Hematopoietic multipotent progenitor cell (in vitro differentiated cells): Measurements from ENCODE around the gene DOCK1. TPM values are rescaled to one million over a fixed set of nuclear protein-coding genes. Genes with fewer than 3 reads are reported as not detected.

ENCODE experiments used
- DNase-seq, 3 donors: peaks; one replicate each; pipeline ENCODE4 v3.0.0-alpha.2; 2011 to 2015; ENCODE audit warnings: low read depth in 2 of 3, low spot score in 2 of 3
- total RNA-seq: library from RNA; depleted of rRNA; stranded (reverse); fragments of >200 nt; gene quantifications from one replicate; pipeline ENCODE4 v1.2.3, GENCODE V29; 2012

The DOCK1 gene
- total RNA-seq, 1 donor = 27.5 TPM

DNA sequence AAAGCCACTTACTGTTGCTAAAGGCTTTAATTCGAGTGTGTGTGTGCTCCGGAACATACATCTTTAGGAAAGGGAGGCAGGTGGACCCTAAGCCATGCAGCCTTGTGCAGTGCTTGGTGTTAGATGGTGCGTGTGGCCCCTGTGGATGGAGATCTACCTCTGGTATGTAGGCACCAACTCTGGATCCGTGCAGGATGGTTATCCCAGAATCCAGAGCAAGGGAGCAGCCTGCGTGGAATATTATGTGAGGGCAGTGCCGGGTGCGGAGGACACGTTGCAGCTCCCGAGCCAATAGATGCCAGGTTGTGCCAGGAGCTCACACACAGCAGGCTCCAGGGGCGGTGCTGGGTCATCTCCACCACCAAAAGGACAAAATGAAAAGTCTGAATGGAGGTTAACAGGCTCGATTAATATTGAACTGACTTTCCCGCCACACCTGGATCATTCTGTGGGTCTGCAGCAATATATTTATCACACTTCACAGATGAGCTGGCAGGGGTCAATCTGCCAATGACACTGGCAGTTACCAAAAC lies 500.9 kb downstream of the DOCK1 start:
- DNase-seq = no peak

DNA sequence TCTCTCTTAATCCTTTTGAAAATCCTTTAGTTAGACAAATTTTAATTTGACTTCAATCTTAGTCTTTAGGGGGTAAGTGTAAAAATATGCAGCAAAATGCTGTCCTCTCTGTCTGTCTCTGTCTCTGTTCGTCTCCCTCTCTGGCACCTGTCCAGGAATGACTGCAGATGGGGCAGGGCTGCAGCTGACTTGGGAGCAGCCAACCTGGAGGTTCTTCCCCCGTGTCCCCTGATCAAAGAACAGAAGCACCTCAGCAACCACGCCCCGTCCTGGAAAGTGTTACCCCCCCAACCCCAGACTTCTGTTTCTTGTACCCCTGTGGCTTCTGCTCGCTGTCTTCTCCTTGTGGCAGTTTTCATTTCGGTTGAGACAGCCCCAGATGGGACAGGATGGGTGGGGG lies 502.3 kb downstream of the DOCK1 start:
- DNase-seq = no peak

DNA sequence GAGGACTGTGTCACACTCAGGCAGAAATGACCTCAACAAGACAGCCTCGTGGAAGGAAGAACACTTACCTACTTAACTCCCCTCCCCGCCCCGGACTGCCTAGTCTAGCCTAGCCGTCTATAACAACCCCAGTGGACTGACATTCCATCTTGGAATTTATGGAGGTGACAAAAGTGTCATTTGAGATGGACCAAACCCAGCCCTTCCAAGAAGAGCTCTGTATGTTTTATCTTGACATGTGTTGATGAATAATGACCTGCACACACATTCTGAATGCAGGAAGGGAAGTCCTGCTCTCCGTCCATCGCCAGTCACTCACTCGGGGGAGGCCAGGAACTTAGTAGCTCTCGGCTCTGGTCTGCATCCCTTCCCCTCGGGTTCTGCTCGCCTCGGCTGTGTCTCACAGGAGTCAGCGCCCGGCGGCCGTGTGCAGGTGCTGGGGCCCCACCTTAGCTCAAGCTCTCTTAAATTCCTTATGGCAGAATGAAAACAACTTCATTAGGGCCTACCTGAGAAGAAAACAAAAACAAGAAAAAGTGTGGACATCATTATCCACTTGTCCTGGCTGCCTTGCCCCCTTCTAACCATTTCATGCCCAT lies 503.0 kb downstream of the DOCK1 start:
- no peak for DNase-seq

DNA sequence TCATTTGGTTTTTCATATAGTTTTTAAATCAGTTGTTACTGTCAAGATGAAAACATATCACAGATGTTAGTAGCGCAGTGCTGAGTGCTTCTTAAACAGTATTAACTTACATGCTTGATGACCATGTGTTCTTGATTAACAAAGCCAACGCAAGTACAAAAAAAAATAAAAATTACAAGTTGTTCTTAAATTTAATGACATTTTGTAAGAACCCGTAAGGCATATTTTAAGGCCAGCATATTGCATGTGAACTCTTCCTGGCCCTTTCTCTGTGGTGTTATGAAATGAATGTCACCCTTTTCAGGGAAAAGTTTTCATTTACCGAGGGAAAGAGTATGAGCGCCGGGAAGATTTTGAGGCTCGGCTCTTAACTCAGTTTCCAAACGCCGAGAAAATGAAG lies 503.5 kb downstream of the DOCK1 start:
- no peak for DNase-seq

DNA sequence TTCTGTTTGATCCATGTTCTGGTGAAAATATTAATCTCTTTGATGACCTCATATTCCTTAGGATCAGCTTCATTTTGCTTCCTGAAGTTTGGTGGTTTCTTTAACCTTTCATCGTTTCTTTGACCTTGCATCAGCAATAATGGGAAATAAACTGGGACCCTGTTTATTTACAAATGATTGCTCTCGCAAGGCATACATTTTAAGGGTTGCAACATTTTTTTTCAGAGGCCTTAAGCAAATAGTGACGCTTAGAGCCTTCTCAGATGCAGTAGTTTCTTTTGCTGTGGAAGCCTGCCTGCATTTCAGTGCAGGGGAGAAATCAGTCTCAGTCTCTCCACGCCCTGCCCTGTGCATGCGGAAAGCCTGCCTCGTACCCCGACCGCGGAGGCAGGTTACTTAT lies 504.8 kb downstream of the DOCK1 start:
- no peak for DNase-seq

DNA sequence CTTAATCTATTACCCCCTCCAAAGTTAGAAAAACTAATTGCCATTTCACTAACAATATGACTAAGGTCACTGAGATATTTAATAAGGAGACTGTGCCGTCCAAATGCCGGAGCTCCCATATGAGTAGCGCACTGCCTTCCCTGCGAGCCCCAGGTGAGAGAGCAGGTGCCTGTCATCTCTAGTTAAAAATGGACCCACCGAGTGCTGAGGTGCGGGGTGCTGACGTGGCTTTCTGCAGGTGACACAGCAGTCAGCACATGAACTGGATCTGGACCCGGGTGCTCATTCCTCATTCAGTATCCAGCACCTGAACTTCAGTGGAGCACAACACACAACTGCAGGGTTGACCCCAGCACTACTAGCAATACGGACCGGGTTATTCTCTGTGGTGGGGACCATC lies 505.8 kb downstream of the DOCK1 start:
- DNase-seq = no peak

DNA sequence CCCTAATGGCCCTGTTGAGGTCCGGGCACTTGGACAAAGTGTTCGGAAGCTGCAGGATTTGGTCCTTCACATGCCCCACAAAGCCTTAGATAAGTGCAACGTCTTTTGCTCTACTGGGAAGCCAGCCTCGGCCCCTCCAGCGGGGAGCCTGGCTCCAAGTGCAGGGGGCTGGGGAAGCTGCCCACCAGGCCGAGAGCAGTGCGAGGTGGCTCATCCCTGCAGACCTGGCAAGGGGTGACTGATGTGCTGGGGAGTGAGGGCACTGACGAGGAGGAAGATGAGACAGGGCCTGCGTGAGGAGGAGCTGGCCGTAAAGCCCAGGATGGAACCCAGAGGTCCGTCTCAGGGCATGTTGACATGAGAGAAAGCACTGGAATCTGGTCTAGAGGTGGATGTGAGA lies 508.1 kb downstream of the DOCK1 start:
- DNase-seq = no peak

DNA sequence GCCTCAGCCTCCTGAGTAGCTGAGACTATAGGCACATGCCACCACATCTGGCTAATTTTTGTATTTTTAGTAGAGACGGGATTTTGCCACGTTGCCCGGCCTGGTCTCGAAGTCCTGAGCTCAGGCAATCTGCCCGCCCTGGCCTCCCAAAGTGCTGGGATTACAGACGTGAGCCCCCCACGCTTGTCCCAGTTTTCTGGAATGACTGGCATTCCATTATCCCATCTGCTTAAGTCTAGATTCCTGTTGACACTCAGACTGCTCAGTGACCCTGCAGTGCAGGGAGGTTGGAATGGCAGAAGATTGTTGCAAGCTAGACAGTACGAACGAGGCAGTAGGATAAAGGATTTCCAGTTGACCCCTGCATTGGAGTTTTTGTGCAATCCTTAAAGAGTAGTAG lies 508.8 kb downstream of the DOCK1 start:
- DNase-seq = no peak

DNA sequence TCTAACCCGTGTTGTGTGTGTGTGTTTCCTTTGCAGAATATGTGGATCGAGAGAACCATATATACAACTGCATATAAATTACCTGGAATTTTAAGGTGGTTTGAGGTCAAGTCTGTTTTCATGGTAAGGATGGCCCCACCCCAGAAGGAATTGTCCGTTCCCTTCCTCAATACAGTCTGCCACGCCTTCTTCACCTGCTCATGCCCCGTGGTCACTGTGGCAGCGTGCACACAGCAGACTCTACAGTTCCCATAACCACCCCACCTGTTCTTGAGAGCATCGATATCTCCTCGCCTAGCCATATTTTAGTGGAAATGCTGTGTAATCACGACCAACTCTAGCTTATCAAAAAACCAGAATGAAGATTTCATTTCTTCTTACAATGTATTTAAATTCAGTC lies 509.9 kb downstream of the DOCK1 start:
- DNase-seq = no peak

DNA sequence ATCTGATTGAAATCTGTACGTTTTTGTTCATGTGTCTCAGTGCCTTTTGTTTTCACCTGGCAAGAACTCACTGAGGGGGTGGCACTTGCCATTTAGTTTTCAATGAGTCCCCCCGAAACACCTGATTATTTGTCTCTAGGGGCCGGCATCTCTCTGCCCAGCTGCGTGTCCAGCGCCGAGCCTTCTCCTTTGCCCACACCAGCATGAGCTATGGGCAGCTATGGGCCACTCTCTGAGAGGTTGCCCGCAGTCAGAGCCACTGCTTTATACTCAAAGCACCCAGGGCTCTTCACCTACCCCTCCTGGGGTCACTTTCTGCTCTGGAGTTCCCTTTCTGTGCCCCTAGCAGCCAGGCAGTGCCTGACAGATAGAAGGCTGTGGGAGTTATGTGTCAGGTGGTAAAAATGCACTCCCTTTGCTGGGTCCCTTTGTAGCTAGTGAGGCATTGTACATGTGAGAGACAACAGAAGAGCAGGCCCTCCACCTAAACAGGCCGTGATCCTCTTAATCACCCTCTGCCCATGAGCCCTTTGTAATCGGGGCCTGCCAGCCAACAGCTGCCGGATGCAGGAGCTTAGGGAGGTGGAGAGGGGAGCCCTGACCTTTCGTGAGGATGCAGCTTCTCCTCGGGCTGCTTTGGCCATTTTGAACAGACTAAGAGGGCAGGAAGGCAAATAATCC lies 510.8 kb downstream of the DOCK1 start:
- DNase-seq = no peak

DNA sequence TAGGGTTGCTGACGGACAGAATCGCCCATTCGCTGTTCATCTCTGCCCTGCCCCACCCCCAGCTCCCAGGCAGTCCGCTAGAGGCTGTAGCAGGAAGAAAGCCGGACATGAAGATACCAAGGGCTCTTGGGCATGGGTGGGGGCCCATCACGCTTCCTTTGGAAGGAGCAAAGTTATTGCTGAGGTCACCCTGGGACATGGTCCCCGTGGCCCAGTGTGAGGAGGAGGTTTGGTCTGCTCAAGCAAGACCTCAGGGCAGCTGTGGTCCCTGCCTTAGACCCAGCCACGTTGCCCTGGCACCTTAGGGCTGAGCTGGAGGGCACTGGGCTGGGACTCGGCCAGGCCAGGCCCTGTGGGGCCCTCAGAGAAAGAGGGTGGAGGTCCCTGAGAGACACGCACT lies 511.8 kb downstream of the DOCK1 start:
- no peak for DNase-seq

DNA sequence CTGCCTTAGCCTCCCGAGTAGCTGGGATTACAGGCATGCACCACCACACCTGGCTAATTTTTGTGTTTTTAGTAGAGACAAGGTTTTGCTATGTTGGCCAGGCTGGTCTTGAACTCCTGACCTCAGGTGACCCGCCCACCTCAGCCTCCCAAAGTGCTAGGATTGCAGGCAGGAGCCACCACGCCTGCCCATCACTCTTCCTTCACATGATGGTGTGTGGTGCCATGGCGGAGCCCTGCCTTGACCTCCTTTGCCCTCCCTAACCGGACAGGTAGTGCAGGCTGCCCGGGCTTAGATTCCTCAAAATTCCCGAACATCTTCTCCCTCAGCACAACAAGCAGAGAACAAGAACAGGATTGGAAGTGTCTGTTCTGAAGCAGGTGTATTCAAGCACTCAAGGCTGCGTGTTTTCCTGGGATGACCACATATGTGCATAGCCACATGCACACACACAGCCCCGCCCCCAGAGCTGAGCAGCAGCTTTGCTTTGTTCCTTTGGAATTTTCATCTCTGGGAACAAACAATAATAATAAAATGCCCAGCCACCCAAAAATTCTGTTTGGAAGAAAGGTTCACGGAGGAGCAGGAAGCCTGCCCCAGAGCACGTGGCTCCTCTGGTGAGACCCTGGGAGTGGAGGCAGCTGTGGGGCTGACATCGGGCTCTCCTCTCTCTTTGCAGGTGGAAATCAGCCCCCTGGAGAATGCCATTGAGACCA lies 512.6 kb downstream of the DOCK1 start:
- no peak for DNase-seq

DNA sequence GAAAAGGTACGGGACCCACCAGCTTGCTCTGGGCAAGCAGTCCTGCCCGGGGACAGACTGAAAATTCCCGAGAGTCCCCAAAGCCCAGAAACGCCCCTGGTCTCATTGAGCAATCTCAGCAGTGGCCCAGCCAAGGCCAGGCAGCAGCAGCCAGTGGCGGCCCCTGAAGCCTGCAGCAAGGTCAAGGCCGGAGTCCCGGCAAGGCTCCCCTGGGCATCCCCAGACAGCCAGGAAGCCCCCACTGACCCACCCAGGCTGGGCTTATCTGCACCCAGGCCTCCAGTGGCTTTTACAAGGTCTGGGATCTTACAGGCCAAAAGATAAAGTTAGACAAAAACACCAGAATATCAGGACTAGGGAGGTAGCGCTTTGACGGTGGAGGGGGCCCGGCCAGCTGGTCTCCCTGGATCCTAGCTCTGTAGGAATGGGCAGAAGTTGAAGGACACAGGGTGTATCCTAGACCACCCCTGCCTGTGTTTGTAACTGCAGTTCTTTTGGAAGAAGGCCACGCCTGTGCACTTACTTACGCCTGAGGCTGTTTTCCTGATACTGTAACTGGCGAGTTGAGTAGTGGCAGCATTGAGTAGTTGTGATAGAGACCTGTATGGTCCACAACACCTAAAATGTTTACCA lies 513.4 kb downstream of the DOCK1 start:
- no peak for DNase-seq

DNA sequence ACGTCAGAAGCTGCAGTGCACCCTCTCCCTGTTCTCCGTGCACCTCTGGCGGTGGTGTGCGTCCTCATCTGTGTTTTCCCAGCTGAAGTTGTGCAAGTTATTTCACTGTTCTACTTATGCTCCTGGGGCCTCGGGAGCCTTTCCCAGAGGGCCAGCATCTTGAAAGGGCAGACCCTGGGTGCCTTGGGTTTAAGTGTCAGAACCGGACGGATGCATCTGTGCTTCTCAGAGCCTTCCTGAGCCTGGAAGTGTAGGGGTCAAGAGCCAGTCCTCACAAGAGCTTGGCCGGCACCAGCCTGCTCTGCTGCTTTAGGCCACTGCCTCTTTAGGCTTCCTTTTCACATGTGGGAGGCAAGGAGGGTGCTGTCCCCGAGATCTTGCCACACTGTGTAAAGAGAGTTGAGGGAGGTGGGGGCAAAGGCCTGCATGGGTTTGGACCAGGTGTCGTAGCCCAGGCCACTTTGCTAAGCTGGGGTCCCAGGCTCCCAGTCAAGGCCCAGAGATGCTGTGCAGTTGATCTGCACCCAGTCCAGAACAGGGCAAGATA lies 515.0 kb downstream of the DOCK1 start:
- DNase-seq = no peak

DNA sequence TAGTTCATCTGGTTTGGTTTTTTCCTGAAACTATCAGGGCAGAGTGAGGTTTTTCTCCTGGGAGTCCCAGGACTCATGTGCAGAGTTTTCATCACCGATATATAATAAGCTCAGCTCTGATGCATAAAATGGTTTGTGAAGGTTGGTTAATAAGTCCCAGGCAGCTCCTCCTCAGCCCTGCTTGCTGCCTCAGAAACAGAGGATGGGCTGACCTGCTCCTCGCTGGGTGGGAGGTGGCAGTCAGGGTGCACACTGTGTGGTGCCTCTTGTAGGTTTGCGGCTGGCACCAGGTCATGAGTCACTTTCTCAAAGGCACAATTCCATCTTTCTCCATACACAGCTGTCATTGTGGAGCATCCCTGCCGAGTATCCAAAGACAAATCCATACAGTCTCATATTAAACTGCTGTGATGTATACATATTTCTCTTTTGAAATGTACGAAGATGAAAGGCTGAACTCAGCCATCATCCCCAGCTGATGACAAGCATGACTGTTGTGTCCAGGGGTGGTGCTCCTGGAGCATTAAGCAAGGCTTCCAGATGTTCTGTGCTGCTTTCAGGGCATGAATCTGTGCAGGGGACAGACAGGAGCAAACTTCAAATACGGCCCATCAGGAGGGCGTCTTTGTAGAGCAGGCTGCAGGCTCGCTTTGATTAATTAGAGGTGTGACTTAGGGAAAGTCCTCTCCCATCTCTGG lies 518.1 kb downstream of the DOCK1 start:
- no peak for DNase-seq

DNA sequence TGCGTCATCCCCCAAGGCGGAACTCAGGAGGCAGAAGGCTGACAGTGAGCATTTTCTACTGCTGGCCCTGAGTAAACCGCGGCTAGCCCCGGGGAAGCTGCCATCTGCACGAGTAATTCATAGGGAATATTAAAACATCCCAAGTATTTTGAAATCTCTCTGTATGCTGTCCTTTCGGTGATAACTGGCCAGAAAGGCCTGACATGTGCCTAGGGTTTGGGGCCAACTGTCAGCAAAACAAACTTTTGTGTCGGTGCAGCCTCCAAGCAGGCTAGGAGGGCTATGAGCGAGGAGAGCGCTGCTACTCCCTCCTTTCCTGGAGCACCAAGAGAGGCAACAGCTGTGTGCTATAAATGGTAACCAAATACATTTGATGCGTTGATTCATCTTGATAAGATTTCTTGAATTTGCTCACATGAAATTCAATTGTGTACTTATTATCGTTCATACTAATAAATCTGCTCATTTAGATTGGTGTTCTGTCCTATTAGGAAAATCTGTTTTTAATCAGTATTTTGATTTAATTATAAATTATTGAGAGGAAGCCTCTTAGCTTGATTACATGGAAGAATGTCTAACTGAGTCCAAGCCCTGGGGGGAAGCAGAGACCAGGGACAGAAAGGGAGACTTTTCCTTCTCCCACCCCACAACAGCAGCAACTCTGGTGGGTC lies 519.5 kb downstream of the DOCK1 start:
- DNase-seq = no peak

DNA sequence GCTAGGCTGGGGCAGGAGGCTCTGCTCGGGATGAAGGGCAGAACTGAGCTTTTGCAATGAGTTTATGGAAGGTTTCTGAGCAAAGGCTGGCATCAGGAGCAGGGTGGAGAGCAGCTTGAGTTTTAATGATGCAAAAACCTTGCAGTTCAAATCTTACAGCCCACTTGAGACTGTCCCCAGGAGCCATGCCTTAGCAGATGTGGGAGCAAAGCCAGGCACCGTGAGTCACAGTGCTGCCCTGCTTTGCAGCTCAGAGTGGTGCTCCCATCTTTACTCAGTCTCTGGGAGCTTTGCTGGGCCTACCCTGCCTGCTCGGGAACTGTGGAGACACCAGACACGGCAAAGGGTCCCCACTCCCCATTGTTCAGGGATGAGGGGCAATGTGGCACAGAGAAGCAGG lies 521.5 kb downstream of the DOCK1 start:
- no peak for DNase-seq

DNA sequence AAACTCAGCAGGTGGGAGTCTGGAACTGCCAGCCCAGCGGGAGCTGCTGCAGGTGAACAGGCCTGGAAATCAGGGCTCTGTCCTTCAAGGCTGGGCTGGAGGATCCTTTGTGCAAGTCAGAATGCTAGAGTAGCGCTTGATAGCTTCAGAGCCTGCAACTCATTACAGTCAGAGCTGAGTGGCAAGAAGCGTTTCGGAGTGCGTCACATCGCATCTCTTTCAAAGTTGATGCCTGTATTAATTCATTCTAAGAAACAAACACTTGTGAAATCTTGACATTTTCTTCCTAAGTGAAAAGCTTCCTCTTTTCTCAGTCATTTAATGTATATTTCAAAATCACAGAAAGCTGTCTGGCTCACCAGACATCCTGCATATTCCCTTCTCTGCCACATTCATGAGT lies 522.7 kb downstream of the DOCK1 start:
- DNase-seq = no peak

DNA sequence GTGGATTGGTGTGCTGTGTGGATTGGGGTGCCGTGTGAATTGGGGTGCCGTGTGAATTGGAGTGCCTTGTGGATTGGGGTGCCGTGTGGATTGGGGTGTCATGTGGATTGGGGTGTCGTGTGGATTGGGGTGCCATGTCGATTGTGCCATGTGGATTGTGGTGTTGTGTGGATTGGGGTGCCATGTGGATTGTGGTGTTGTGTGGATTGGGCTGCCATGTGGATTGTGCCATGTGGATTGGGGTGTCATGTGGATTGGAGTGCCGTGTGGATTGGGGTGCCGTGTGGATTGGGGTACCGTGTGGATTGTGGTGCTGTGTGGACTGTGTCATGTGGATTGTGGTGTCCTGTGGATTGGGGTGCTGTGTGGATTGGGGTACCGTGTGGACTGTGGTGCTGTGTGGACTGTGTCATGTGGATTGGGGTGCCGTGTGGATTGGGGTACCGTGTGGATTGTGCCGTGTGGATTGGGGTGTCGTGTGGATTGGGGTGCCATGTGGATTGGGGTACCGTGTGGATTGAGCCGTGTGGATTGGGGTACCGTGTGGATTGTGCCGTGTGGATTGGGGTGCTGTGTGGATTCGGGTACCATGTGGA lies 523.3 kb downstream of the DOCK1 start:
- DNase-seq = no peak
